ENCODE data around the gene PLXNA4. TPM values are rescaled to one million over a fixed set of nuclear protein-coding genes. Genes with fewer than 3 reads are reported as not detected.

The PLXNA4 gene
- total and polyA plus RNA-seq, 2 experiments from 2014 or later = 0.08 to 0.80 TPM

GRCh38 chr7:132191418-132191817, 384.9 kb downstream of the PLXNA4 start:
- peaks cover 17% of the 10 kb centered on the region for H3K9me3 Mint-ChIP-seq
- H3K36me3 ChIP-seq (ENCODE audit: insufficient read depth) = 0 out of 2 replicates have a peak, but pooled peaks cover 3% of the 10 kb centered on the region
- ATAC-seq (no peak), DNase-seq (ENCODE audit: low spot score) (no peak)
- no peak overlapping the region for H3K4me3 Mint-ChIP-seq
- no peaks in the 10 kb centered on the region for H4K20me1 ChIP-seq (replicated peaks; ENCODE audit: insufficient read depth)
- H3K27me3 ChIP-seq (ENCODE audit: insufficient read depth) = no peaks in the 10 kb centered on the region
- H3K4me1 Mint-ChIP-seq = peaks cover 44% of the 10 kb centered on the region
- H2AFZ ChIP-seq = no peak overlapping the region
- H3K9me2 ChIP-seq (ENCODE audit: insufficient read depth) = no peaks in the 10 kb centered on the region; the same call in 1 of the 2 replicates
- no peaks in the 10 kb centered on the region for H3K79me2 ChIP-seq (replicated peaks; ENCODE audit: insufficient read depth)
- 0 out of 2 replicates have a peak, but pooled peaks cover 4% of the 10 kb centered on the region for H3F3A ChIP-seq (replicated peaks; ENCODE audit: low read depth)
- H3K4me2 ChIP-seq = no peak overlapping the region
- TF ChIP-seq, protein P1, sequence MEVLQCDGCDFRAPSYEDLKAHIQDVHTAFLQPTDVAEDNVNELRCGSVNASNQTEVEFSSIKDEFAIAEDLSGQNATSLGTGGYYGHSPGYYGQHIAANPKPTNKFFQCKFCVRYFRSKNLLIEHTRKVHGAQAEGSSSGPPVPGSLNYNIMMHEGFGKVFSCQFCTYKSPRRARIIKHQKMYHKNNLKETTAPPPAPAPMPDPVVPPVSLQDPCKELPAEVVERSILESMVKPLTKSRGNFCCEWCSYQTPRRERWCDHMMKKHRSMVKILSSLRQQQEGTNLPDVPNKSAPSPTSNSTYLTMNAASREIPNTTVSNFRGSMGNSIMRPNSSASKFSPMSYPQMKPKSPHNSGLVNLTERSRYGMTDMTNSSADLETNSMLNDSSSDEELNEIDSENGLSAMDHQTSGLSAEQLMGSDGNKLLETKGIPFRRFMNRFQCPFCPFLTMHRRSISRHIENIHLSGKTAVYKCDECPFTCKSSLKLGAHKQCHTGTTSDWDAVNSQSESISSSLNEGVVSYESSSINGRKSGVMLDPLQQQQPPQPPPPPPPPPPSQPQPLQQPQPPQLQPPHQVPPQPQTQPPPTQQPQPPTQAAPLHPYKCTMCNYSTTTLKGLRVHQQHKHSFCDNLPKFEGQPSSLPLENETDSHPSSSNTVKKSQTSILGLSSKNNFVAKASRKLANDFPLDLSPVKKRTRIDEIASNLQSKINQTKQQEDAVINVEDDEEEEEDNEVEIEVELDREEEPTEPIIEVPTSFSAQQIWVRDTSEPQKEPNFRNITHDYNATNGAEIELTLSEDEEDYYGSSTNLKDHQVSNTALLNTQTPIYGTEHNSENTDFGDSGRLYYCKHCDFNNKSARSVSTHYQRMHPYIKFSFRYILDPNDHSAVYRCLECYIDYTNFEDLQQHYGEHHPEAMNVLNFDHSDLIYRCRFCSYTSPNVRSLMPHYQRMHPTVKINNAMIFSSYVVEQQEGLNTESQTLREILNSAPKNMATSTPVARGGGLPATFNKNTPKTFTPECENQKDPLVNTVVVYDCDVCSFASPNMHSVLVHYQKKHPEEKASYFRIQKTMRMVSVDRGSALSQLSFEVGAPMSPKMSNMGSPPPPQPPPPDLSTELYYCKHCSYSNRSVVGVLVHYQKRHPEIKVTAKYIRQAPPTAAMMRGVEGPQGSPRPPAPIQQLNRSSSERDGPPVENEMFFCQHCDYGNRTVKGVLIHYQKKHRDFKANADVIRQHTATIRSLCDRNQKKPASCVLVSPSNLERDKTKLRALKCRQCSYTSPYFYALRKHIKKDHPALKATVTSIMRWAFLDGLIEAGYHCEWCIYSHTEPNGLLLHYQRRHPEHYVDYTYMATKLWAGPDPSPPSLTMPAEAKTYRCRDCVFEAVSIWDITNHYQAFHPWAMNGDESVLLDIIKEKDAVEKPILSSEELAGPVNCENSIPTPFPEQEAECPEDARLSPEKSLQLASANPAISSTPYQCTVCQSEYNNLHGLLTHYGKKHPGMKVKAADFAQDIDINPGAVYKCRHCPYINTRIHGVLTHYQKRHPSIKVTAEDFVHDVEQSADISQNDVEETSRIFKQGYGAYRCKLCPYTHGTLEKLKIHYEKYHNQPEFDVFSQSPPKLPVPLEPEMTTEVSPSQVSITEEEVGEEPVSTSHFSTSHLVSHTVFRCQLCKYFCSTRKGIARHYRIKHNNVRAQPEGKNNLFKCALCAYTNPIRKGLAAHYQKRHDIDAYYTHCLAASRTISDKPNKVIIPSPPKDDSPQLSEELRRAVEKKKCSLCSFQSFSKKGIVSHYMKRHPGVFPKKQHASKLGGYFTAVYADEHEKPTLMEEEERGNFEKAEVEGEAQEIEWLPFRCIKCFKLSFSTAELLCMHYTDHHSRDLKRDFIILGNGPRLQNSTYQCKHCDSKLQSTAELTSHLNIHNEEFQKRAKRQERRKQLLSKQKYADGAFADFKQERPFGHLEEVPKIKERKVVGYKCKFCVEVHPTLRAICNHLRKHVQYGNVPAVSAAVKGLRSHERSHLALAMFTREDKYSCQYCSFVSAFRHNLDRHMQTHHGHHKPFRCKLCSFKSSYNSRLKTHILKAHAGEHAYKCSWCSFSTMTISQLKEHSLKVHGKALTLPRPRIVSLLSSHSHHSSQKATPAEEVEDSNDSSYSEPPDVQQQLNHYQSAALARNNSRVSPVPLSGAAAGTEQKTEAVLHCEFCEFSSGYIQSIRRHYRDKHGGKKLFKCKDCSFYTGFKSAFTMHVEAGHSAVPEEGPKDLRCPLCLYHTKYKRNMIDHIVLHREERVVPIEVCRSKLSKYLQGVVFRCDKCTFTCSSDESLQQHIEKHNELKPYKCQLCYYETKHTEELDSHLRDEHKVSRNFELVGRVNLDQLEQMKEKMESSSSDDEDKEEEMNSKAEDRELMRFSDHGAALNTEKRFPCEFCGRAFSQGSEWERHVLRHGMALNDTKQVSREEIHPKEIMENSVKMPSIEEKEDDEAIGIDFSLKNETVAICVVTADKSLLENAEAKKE (CRISPR knock-in tag; IDR thresholded peaks at IDR 0.05) = no peak
- TF ChIP-seq POLR2AphosphoS5 (IDR thresholded peaks at IDR 0.05; ENCODE audit: low read depth) (no peak), NANOG (IDR thresholded peaks at IDR 0.05; ENCODE audit: borderline replicate concordance) (no peak), CREB1 (CRISPR knock-in tag; IDR thresholded peaks at IDR 0.05; ENCODE audit: low read depth) (no peak), ZNF114 (CRISPR knock-in tag; IDR thresholded peaks at IDR 0.05) (no peak)
- TF ChIP-seq, protein P2, sequence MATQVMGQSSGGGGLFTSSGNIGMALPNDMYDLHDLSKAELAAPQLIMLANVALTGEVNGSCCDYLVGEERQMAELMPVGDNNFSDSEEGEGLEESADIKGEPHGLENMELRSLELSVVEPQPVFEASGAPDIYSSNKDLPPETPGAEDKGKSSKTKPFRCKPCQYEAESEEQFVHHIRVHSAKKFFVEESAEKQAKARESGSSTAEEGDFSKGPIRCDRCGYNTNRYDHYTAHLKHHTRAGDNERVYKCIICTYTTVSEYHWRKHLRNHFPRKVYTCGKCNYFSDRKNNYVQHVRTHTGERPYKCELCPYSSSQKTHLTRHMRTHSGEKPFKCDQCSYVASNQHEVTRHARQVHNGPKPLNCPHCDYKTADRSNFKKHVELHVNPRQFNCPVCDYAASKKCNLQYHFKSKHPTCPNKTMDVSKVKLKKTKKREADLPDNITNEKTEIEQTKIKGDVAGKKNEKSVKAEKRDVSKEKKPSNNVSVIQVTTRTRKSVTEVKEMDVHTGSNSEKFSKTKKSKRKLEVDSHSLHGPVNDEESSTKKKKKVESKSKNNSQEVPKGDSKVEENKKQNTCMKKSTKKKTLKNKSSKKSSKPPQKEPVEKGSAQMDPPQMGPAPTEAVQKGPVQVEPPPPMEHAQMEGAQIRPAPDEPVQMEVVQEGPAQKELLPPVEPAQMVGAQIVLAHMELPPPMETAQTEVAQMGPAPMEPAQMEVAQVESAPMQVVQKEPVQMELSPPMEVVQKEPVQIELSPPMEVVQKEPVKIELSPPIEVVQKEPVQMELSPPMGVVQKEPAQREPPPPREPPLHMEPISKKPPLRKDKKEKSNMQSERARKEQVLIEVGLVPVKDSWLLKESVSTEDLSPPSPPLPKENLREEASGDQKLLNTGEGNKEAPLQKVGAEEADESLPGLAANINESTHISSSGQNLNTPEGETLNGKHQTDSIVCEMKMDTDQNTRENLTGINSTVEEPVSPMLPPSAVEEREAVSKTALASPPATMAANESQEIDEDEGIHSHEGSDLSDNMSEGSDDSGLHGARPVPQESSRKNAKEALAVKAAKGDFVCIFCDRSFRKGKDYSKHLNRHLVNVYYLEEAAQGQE (IDR thresholded peaks at IDR 0.05; ENCODE audit: unreplicated experiment) = no peak
- no peak overlapping the region for H3K27ac Mint-ChIP-seq
- H3K4me1 ChIP-seq (ENCODE audit: insufficient read depth) = peaks cover 28% of the 10 kb centered on the region
- H3K27ac ChIP-seq (ENCODE audit: low read depth) = no peak overlapping the region
- H3K27me3 Mint-ChIP-seq (ENCODE audit: insufficient read depth, low read depth, poor library complexity) = peaks cover 12% of the 10 kb centered on the region
- H3K4me3 ChIP-seq = no peak overlapping the region
- H3K36me3 Mint-ChIP-seq (ENCODE audit: low read depth) = peaks cover 15% of the 10 kb centered on the region

Measured in GM23338 (cell line).